NCI-H82 (cell line): ENCODE results near the gene SHLD1.
A peak's percentile ranks its signal among the peaks of the same experiment; 100 is the strongest.

Experiments
- DNase-seq: peaks from one replicate; lab custom pipeline; 2025; lab: John Stamatoyannopoulos, UW

The SHLD1 gene

GRCh38 chr20:5820738-5821137, 70.5 kb downstream of the SHLD1 start:
- DNase-seq, result no peak

DNA sequence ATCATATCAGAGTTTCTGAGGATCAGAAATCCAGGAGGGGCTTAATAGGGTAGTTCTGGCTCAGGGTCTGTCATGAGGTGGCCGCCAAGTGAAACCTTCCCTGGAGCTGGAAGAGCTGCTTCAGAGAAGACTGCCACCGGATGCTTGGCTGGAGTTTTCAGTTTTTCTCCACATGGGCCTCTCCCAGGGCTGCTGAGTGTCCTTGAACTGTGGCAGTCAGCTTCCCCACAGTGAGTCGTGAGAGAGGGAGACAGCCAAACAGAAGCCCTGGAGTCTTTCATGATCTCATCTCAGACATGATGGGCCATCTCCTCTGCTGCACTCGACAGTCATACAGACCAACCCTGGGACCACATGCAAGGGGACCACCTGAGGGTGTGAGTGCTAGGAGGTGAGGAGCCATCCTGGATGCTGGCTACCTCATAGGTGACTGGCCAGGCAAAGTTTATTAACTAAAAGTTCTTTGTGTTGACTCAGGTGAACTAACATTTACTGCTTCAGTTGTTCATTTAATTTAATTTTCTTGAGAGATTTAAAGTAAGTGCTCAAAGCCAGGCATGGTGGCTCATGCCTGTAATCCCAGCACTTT, 71.5 kb downstream of the SHLD1 start:
- DNase-seq, result no peak

DNA sequence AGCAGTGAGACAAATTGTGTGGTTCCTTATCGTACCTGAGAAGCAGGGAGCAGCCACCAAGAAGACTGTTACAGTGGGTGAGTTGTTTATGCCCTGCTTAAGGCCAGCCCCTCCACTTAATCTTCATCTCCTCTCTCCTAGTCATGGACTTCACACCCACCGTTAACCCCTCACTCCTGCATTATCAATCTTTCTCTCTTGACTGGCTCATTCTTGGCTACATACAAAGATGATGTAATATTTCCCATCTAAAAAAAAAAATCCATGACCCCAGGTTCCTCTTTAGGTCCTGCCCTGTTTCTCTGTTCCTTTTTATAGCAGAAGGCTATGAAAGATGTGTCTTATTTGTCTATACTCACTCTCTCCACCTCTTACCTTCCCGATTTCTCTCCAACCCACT, 72.4 kb downstream of the SHLD1 start:
- DNase-seq, result peak; percentile 38

GRCh38 chr20:5825130-5825719, 75.0 kb downstream of the SHLD1 start:
- DNase-seq, result no peak

- DNase-seq, result no peak
Observed at GRCh38 chr20:5827098-5827853, 77.1 kb downstream of the SHLD1 start.

DNA sequence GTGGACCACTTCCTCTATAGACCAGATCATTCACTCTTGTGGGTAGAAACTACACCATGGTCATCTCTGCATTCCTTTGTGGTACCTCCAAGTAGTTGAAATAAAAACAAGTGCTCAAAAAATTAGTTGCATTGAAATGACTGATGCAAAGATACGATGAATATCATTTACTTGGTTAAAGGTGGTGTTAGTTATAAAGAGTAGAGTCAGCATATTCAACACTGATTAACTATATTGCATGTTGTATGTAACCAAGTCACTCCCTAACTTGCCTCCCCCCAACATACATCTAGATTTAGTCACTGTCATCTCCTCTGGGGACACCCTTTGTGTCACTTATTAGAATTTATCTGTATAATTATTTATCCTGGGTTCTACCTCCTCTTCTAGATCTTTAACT, 77.7 kb downstream of the SHLD1 start:
- no peak for DNase-seq

DNA sequence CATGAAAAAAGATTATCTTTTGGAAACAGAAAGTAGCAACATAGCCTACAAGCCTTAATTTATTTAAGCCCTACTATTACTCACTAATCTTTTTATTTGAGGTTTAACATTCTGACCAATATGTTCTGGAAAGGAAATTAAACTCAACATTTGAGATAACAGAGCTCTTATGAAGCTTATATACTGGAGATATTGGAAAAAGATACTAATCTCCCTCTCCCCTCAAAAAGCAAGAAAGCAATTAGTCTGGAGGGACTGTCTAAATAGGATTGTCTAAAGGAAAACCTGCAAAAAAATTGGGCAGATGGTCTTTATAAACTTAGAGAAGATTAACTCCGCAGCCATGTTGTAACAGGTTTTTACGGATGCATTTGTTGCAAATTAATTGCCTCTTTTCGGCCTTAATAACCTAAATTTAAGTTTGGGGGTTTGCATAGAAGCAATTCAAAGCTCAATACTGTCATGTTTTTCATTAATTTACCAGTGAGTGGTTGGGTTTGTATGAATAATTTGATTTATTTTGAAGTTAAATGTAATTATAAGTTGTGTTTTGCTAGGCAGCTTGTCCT, 79.1 kb downstream of the SHLD1 start:
- peak; percentile 97 for DNase-seq

DNA sequence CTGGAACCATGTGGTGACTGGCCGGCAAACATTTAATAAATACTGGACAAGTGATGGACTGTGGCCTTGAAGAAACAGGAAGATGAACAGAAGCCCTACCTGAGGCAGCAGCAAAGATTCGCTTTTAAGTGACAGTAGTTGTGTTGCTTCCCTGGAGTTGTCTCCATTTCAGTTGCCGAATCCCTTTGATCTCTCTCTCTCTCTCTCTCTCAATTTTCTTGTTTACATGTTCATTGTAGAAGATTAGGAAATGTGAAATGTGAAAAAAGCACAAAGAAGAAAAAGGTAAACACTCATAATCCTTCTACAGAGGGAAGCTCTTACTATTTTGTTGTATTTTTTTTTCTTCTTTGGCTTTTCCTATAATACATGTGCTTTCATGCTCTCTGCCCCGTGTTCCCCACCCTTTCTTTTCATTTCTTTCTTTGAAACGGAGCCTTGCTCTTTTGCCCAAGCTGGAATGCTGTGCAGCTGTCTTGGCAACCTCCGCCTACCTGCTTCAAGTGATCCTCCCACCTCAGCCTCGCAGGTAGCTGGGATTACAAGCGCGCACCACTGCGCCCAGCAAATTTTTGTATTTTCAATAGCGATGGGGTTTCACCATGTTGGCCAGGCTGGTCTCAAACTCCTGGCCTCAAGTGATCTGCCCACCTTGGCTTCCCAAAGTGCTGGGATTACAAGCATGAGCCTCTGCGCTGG, 81.5 kb downstream of the SHLD1 start:
- no peak for DNase-seq

- DNase-seq, result no peak
Observed at GRCh38 chr20:5833309-5833941, 83.2 kb downstream of the SHLD1 start.

DNA sequence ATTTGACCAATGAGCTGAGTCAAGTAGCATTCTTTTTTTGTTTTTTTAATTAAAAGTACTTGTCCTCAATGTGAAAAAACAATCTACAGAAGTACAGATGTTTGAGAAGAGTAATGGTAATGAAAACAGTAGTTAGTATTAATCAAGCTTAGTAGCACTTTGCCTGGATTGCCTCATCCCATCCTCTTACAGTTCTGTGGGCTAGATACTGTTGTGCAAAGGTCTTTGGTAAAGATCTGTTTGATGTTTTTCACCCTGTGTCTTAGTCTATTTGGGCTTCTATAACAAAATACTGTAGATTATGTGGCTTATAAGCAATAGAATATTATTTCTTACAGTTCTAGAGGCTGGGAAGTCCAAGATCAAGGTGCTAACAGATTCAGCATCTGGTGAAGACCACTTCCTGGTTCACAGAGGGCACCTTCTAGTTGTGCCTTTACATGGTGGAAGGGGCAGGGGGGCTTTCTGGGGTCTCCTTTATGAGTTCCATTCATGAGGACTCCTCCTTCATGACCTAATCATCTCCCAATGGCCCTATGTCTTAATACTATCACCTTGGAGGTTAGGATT, 84.3 kb downstream of the SHLD1 start:
- no peak for DNase-seq

- DNase-seq, result peak; percentile 26
Observed at GRCh38 chr20:5835321-5835821, 85.2 kb downstream of the SHLD1 start.

DNA sequence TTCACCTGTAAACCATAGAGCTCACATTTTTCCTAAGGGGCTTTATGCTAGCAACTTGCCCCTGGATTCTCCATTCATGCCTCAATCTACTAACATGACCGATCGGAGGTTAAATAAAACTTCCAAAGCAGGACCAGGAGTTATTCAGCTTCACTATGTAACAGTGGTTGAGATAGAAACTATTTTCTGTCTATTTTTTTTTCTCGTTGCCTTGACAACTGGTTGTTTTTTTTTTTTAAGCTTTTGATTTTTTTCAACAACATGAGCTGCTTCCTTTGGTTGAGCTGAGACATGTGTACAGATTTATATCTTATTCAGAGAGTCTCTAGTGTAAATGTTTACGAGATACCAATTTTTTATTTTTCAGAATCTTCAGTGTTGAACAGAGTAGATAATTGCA, 85.7 kb downstream of the SHLD1 start:
- DNase-seq, result no peak

- DNase-seq, result no peak
Observed at GRCh38 chr20:5836569-5836968, 86.4 kb downstream of the SHLD1 start.

DNA sequence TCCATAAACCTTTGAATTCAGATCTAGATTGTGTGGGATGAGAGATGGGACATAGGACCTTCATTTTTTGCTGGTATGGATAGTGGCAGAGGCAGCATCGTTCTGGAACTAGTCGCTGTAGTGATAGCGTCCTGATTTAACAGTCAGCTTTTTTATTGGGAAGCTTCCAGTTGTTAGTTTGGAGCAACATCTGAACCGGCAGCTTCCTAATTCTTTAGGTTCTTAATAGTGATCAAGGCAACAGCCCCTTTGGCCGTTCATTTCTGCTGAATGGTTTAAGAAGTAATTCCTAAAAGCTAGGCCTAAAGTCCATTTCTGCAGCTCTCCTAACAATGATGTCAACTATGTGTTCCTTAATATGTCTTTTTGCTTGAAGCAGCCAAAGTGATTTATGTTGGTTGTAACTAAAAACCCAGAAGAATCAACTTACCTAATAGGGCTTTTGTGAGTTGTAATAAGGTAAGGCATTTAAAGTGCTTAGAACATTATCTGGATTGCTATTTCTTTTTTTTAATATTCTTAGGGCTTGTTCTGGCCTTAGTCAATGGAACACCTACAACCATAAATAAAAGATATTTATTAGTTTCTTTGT, 90.3 kb downstream of the SHLD1 start:
- no peak for DNase-seq

GRCh38 chr20:5841522-5841921, 91.3 kb downstream of the SHLD1 start:
- no peak for DNase-seq

DNA sequence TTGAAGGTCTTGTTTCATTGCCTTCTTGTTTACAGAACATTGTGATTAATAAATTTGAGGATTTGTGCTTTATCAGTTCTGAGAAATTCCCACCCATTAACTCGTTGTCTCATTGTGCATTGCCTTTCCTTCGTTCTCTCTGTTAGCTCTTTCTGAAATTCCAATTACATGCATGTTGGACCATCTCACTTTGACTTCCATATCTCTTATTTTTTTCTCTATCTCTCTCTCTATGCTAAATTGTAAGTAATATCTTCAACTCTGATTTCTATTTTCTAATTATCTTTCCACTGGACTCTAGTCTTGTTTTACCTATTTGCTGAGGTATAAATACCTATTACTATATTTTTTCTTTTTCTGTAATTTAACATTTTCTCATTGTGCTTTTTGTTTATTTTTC, 92.3 kb downstream of the SHLD1 start:
- no peak for DNase-seq

DNA sequence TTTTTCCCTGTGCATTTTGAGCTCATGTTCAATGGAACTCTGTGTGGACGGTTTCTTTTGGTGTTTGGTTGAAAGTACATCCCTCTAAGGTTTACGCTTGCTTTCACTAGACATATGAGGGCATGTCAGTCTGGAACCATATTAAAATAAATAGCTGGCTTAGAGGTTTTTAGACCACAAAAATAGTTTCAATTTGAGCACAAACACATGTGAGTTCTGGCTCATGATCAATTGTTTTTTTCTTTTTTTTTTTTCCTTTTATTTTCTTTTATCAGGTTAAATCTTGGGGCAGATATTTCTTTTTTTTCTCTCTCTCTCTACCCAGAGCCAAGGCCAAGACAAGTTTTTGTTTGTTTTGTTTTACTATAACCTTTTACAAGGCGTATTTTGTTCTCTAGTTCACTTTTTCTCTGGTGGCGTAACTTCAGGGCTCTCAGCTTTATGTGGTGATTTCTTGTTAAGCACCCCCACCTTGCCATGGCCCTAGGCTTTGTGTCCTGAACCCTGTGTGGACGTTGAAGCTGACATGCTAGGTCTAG, 92.9 kb downstream of the SHLD1 start:
- DNase-seq, result no peak

GRCh38 chr20:5844063-5844681, 94.0 kb downstream of the SHLD1 start:
- no peak for DNase-seq

GRCh38 chr20:5845681-5846615, 95.7 kb downstream of the SHLD1 start:
- DNase-seq, result peak; percentile 48
